Mammary microvascular endothelial cell (primary cell): ENCODE results near the gene HAL. TPM values are rescaled to one million over a fixed set of nuclear protein-coding genes. Genes with fewer than 3 reads are reported as not detected.

ENCODE experiments used
- total RNA-seq: library from RNA; depleted of rRNA; stranded (reverse); fragments of >200 nt; gene quantifications from 2 replicates; pipeline ENCODE4 v1.2.3, GENCODE V29; 2015

HAL gene, protein sequence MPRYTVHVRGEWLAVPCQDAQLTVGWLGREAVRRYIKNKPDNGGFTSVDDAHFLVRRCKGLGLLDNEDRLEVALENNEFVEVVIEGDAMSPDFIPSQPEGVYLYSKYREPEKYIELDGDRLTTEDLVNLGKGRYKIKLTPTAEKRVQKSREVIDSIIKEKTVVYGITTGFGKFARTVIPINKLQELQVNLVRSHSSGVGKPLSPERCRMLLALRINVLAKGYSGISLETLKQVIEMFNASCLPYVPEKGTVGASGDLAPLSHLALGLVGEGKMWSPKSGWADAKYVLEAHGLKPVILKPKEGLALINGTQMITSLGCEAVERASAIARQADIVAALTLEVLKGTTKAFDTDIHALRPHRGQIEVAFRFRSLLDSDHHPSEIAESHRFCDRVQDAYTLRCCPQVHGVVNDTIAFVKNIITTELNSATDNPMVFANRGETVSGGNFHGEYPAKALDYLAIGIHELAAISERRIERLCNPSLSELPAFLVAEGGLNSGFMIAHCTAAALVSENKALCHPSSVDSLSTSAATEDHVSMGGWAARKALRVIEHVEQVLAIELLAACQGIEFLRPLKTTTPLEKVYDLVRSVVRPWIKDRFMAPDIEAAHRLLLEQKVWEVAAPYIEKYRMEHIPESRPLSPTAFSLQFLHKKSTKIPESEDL
- total RNA-seq: 0.74 TPM in 1 of 2 replicates, not detected in the other

DNA sequence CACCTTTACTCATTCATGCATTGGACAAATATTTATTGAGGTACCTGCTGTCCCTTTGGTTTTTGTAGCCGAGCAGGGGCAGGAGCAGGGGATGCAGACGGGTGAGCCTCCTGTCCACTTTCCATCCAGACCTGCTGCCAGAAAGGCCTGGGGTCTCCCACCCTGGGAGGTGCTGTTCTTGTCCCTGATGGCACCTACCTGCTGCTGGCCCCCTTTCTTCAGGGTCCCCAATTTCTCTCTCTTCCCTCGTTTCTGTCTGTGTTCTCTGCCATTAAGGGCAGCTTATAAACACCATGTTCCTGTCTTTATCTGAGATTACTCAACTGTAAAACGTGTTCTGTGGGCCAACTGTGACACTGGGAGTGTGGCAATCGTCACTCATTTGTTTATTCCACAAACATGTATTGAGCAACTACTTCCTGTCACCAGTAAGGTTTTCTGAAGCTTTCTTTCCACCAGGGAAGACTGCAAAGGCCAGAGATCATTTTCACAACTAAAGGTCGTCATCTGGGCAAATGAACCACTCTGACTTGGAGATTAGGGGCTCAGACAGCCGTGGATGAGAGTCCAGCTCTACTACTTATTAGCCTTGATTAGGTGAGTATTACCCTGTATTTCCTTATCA lies at the start of gene HAL:
HAL (minus strand) TSS at position 311 of the 625 bp plus-strand sequence. CDS start 434 bp downstream, outside the sequence.

DNA sequence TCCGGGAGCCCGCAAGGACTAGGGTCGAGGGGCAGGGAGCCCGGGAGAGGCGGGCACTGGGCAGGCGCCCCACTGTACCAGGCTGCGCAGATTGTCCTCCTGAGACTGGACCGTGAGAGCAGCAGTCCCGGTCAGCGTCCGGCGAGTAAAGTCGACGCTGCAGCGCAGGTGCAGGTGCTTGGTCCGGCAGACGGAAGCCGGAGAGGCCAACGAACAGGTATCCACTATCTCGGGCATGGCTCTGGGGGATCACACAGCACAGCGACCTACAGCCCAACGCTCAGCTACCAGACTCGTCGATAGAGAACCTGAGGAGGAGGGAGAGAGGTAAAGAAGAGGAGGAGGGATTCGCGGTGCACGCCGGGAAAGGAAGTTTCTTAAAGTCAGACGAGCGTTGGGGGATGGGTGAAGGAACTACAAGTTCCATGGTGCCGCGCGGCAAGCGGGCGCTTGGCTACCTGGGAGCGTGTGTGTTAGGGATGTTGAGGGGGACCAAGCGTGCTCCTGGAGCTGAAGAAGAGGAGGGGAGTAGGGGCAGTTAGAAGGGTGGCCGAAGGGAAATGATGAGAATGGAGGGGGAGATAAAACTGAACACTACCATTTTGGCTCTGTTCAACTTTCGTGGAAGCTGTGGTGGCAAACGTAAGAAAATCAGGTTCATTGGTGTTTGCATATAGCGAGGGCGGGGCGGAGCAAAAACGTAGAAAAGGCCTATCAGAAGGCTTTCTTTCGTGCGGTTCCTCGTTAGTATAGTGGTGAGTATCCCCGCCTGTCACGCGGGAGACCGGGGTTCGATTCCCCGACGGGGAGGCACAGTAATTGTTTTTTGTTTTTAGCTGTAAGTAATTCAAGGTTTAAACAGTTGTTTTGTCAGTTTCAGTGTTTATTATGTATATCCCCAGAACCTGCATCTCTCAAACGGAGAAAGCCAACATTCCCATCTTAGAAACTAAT lies 39.4 kb upstream of the HAL start, which contains the start of gene LTA4H:
LTA4H (minus strand) TSS at position 305 of the 954 bp plus-strand sequence; CDS start at position 237, 68 bp downstream.

DNA sequence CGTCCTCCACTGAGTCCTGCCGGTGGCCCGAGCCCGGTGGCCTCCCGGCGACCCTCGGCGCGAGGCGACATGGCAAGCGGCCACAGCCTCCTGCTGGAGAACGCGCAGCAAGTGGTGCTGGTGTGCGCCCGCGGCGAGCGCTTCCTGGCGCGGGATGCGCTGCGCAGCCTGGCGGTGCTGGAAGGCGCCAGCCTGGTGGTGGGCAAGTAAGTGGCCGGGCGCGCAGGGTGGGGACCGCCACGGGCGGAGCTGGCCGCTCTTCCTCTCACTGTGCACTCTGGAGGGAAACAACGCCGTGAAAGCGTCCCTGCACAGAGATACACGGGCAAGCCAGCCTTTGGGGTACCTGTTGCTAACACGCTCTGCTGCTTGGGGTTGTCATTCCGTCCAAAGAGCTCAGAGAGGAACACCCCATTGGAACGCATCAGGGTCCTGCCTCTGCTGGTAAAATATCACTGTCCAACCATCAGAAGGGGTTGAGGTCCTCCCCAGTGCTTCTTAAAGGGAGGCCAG lies 52.8 kb downstream of the HAL start, which contains the start of gene AMDHD1:
AMDHD1 (plus strand) TSS at position 2 of the 513 bp plus-strand sequence; CDS start at position 70, 68 bp downstream.

DNA sequence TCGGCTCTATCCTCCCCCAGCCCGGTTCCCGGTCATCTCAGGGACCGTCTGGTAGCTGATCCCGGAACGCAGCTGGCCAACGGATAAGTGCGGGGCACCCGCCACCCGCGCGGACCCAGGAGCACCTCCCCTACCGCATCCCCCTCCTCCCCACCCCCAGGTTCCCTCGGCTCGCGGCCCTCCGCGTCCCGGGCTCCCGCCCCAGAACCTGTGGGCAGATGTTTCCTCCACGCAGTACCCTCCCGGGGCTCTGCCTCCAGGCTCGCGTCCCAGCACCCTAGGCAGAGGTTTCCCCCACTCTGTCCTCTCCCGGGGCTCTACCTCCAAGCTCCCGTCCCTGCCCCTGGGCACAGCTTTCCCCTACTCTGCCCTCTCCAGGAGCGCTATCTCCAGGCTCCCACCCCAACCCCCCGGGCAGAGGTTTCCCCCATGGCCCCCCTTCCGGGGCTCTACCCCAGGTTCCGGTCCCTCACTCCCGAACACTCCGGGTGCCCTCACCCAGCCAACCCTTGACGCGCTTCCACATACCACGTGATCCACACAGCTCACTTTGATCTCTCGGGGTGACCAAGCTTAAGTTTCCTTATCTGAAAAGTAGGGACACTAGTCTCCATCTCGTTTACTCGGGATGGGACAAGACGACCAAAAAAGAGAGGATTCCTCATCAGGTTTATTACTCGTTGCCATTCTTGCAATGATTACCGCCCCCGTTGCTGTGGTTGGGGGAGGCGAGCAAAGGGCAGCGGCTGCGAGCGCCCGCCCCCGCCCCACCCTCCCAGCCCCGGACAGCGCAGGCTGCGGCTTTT lies 53.4 kb downstream of the HAL start, which contains the start of gene CCDC38:
CCDC38 (minus strand) TSS at position 91 of the 806 bp plus-strand sequence. CDS start 6,105 bp downstream, outside the sequence.

Other genes starting within 250 kb of the HAL start
- gene NTN4, start 205.6 kb downstream of the HAL start, total RNA-seq: 228 and 229 TPM in 2 replicates
- 12.6 and 23.8 TPM in 2 replicates for gene SNRPF, start 137.4 kb downstream of the HAL start, total RNA-seq
- gene CCDC38, start 53.7 kb downstream of the HAL start, total RNA-seq: 0.07 and 0.15 TPM in 2 replicates
- gene AMDHD1, start 53.0 kb downstream of the HAL start, total RNA-seq: not detected in 2 replicates
- 56.0 and 60.2 TPM in 2 replicates for gene LTA4H, start 39.2 kb upstream of the HAL start, total RNA-seq
- 26.6 and 27.9 TPM in 2 replicates for gene ELK3, start 198.0 kb upstream of the HAL start, total RNA-seq